Measurements from ENCODE around the gene ROBO1.

Gene ROBO1

GRCh38 chr3:78875851-78876250 is 891.9 kb downstream of the ROBO1 start:
- H2AFZ ChIP-seq (ENCODE audit: low read depth, low read length, severe bottlenecking): no peak overlapping the region
- no peak overlapping the region for H3K9ac ChIP-seq (ENCODE audit: low read length)
- no peaks in the 10 kb centered on the region for H3F3A ChIP-seq (ENCODE audit: insufficient read depth)
- H3K27ac ChIP-seq (ENCODE audit: low read depth, low read length): no peak overlapping the region
- no peaks in the 10 kb centered on the region for H3K79me2 ChIP-seq (ENCODE audit: insufficient read depth, low read length)
- TF ChIP-seq EZH2phosphoT487 (conservative IDR thresholded peaks at IDR 0.05; ENCODE audit: low read length) (no peak), CTCF (IDR thresholded peaks at IDR 0.05; ENCODE audit: insufficient read depth, low read length, poor library complexity, severe bottlenecking) (no peak)
- no peak overlapping the region for H3K4me2 ChIP-seq (ENCODE audit: low read depth, low read length, poor library complexity, severe bottlenecking)
- H3K9me2 ChIP-seq (replicated peaks; ENCODE audit: insufficient read depth, low read length): no peaks in the 10 kb centered on the region
- no peaks in the 10 kb centered on the region for H3K36me3 ChIP-seq (ENCODE audit: low read length)
- no peaks in the 10 kb centered on the region for H3K9me3 ChIP-seq (ENCODE audit: insufficient read depth, low read length)
- no peaks in the 10 kb centered on the region for H4K20me1 ChIP-seq (ENCODE audit: low read depth, low read length)
- H3K4me3 ChIP-seq (ENCODE audit: insufficient read depth, low read length, poor library complexity, severe bottlenecking): no peak overlapping the region
- H3K27me3 ChIP-seq (ENCODE audit: low read length): no peaks in the 10 kb centered on the region

- no peak overlapping the region for H3K4me3 ChIP-seq (ENCODE audit: insufficient read depth, low read length, poor library complexity, severe bottlenecking)
- no peak for TF ChIP-seq EZH2phosphoT487 (conservative IDR thresholded peaks at IDR 0.05; ENCODE audit: low read length)
- TF ChIP-seq CTCF (IDR thresholded peaks at IDR 0.05; ENCODE audit: insufficient read depth, low read length, poor library complexity, severe bottlenecking): no peak
- H3K9me2 ChIP-seq (replicated peaks; ENCODE audit: insufficient read depth, low read length): no peaks in the 10 kb centered on the region
- H3F3A ChIP-seq (ENCODE audit: insufficient read depth): no peaks in the 10 kb centered on the region
- H3K27me3 ChIP-seq (ENCODE audit: low read length): no peaks in the 10 kb centered on the region
- H4K20me1 ChIP-seq (ENCODE audit: low read depth, low read length): no peaks in the 10 kb centered on the region
- H3K4me2 ChIP-seq (ENCODE audit: low read depth, low read length, poor library complexity, severe bottlenecking): no peak overlapping the region
- no peak overlapping the region for H3K27ac ChIP-seq (ENCODE audit: low read depth, low read length)
- H3K9me3 ChIP-seq (ENCODE audit: insufficient read depth, low read length): no peaks in the 10 kb centered on the region
- H3K9ac ChIP-seq (ENCODE audit: low read length): no peak overlapping the region
- no peaks in the 10 kb centered on the region for H3K36me3 ChIP-seq (ENCODE audit: low read length)
- H3K79me2 ChIP-seq (ENCODE audit: insufficient read depth, low read length): no peaks in the 10 kb centered on the region
- H2AFZ ChIP-seq (ENCODE audit: low read depth, low read length, severe bottlenecking): no peak overlapping the region
These were observed 892.4 kb downstream of the ROBO1 start for GRCh38 chr3:78875436-78875835.

GRCh38 chr3:78873641-78874040 is 894.2 kb downstream of the ROBO1 start:
- Histone ChIP-seq H3K9ac (ENCODE audit: low read length) (no peak overlapping the region), H3K27ac (ENCODE audit: low read depth, low read length) (no peak overlapping the region), H3K27me3 (ENCODE audit: low read length) (no peaks in the 10 kb centered on the region), H3K36me3 (ENCODE audit: low read length) (no peaks in the 10 kb centered on the region), H3F3A (ENCODE audit: insufficient read depth) (no peaks in the 10 kb centered on the region), H3K79me2 (ENCODE audit: insufficient read depth, low read length) (no peaks in the 10 kb centered on the region), H3K9me3 (ENCODE audit: insufficient read depth, low read length) (no peaks in the 10 kb centered on the region), H2AFZ (ENCODE audit: low read depth, low read length, severe bottlenecking) (no peak overlapping the region), H3K4me2 (ENCODE audit: low read depth, low read length, poor library complexity, severe bottlenecking) (no peak overlapping the region), H3K9me2 (replicated peaks; ENCODE audit: insufficient read depth, low read length) (no peaks in the 10 kb centered on the region), H4K20me1 (ENCODE audit: low read depth, low read length) (no peaks in the 10 kb centered on the region), H3K4me3 (ENCODE audit: insufficient read depth, low read length, poor library complexity, severe bottlenecking) (no peak overlapping the region)
- TF ChIP-seq CTCF (IDR thresholded peaks at IDR 0.05; ENCODE audit: insufficient read depth, low read length, poor library complexity, severe bottlenecking): no peak
- no peak for TF ChIP-seq EZH2phosphoT487 (conservative IDR thresholded peaks at IDR 0.05; ENCODE audit: low read length)
